Osteocyte (in vitro differentiated cells): ENCODE measurements around the gene MCM7. TPM values are rescaled to one million over a fixed set of nuclear protein-coding genes. Genes with fewer than 3 reads are reported as not detected.

Experiments used
- DNase-seq: peaks from one replicate; pipeline ENCODE4 v3.0.0; 2021; ENCODE audit warnings: mixed read lengths; ENCODE audit not compliant: unreplicated experiment; ENCODE audit errors: extremely low spot score
- H3K27ac Mint-ChIP-seq: one replicate; pipeline ENCODE4 v1.8.0; 2021; ENCODE audit warnings: mild to moderate bottlenecking, mixed read lengths; ENCODE audit not compliant: unreplicated experiment
- H3K27me3 Mint-ChIP-seq: one replicate; pipeline ENCODE4 v1.8.0; 2021; ENCODE audit warnings: mixed read lengths; ENCODE audit not compliant: unreplicated experiment
- H3K36me3 Mint-ChIP-seq: one replicate; pipeline ENCODE4 v1.8.0; 2021; ENCODE audit warnings: mixed read lengths; ENCODE audit not compliant: unreplicated experiment
- H3K4me1 Mint-ChIP-seq: one replicate; pipeline ENCODE4 v1.8.0; 2021; ENCODE audit warnings: mixed read lengths; ENCODE audit not compliant: unreplicated experiment
- H3K4me3 Mint-ChIP-seq: one replicate; pipeline ENCODE4 v1.8.0; 2021; ENCODE audit warnings: mild to moderate bottlenecking, moderate library complexity, mixed read lengths; ENCODE audit not compliant: unreplicated experiment
- H3K9me3 Mint-ChIP-seq: one replicate; pipeline ENCODE4 v1.8.0; 2021; ENCODE audit warnings: mixed read lengths; ENCODE audit not compliant: unreplicated experiment
- total RNA-seq: library from RNA; stranded (reverse); gene quantifications from 2 replicates; pipeline ENCODE4 v1.2.1, GENCODE V29; 2021
- TF ChIP-seq, protein P1 (sequence below): fragments of 200-600 bp; sonication (generic); IDR thresholded peaks from 2 replicates; pipeline ENCODE4 v1.5.0; 2021; ENCODE audit warnings: antibody characterized with exemption, mild to moderate bottlenecking, moderate library complexity

Gene MCM7
- total RNA-seq, 1 donor from 2014 or later = 77.8 TPM

DNA sequence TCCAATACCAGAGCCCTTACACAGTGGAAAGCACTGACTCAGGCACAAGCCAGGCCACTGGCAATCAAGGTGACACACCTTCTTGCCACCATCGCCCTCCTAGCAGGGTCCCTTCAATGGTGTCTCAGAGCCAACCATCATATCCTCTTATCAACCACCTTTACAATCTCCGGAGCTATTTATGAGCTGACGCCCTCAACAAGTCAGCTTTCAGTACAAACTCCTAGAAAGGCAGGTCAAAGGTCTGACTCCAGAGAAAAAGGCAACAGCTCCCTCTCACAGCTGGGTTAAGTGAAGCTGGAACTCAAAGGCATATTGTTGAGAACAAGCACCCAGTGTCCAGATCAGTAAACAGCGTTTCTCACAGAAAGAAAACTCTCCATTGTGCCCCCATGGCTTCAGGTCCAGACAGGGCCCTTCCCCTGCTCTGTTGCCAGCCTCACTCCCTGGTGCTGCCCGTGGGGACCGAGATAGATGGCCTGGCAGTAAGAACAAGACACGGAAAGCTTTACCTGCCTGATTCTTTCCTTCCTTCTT, 22.1 kb downstream of the MCM7 start:
- Mint-ChIP-seq H3K27ac (peak overlapping the region; percentile 57), H3K9me3 (no peaks in the 10 kb centered on the region)
- TF ChIP-seq, protein P1, sequence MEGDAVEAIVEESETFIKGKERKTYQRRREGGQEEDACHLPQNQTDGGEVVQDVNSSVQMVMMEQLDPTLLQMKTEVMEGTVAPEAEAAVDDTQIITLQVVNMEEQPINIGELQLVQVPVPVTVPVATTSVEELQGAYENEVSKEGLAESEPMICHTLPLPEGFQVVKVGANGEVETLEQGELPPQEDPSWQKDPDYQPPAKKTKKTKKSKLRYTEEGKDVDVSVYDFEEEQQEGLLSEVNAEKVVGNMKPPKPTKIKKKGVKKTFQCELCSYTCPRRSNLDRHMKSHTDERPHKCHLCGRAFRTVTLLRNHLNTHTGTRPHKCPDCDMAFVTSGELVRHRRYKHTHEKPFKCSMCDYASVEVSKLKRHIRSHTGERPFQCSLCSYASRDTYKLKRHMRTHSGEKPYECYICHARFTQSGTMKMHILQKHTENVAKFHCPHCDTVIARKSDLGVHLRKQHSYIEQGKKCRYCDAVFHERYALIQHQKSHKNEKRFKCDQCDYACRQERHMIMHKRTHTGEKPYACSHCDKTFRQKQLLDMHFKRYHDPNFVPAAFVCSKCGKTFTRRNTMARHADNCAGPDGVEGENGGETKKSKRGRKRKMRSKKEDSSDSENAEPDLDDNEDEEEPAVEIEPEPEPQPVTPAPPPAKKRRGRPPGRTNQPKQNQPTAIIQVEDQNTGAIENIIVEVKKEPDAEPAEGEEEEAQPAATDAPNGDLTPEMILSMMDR = no peak

DNA sequence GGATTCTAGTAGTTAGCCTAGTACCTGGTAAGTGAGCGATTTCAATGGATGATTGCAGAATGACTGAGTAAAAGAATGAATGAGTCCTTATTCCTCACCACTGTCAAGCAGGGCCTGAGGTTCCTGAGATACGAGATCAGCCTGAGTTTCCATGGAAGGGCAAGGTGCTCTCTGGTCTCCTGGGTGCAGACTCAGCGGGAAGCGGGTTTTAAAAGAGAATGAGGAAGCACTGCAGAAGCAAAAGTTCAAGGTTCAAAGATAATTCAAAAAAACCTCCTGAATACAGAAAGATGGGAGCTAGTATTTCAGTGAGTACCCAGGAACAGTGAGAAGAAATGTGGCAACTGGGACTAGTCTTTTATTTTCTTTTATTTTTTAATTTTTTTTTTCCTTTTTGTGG, 24.0 kb downstream of the MCM7 start:
- peaks cover 55% of the 10 kb centered on the region for H3K36me3 Mint-ChIP-seq
- no peaks in the 10 kb centered on the region for H3K27me3 Mint-ChIP-seq
- peaks cover 3% of the 10 kb centered on the region for H3K9me3 Mint-ChIP-seq
- peaks cover 27% of the 10 kb centered on the region for H3K4me1 Mint-ChIP-seq
- TF ChIP-seq, protein P1 = no peak
- no peak overlapping the region for H3K4me3 Mint-ChIP-seq
- no peak overlapping the region for H3K27ac Mint-ChIP-seq
- no peak for DNase-seq

More for the DNA sequence above, 22.1 kb downstream of the MCM7 start:
- peaks cover 30% of the 10 kb centered on the region for H3K4me1 Mint-ChIP-seq
- peaks cover 38% of the 10 kb centered on the region for H3K36me3 Mint-ChIP-seq
- DNase-seq = no peak
- no peaks in the 10 kb centered on the region for H3K27me3 Mint-ChIP-seq
- peak overlapping the region; percentile 30 for H3K4me3 Mint-ChIP-seq

DNA sequence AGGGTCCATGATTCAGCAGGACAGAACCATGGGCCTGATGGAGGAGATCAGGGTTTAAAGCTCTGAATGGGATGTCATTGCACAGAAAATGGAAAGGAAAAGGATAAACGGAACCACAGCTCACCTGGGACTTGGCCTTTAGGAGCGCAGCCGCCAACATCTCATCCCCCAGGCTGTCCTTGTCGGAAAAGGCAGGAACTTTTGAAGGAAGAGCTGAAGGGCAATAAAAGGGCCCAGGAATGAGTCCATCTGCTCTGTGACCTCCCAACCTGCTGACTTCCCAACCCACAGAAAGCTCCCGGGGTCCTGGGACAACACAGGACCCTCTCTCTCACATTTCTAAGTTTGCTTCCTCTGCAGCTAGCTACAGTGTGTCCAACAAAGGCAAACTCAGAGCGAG, 25.8 kb downstream of the MCM7 start:
- DNase-seq = no peak
- Mint-ChIP-seq H3K36me3 (peaks cover 73% of the 10 kb centered on the region), H3K4me1 (peaks cover 18% of the 10 kb centered on the region), H3K27ac (no peak overlapping the region), H3K27me3 (no peaks in the 10 kb centered on the region), H3K9me3 (peaks cover 15% of the 10 kb centered on the region), H3K4me3 (no peak overlapping the region)
- TF ChIP-seq, protein P1 = no peak

DNA sequence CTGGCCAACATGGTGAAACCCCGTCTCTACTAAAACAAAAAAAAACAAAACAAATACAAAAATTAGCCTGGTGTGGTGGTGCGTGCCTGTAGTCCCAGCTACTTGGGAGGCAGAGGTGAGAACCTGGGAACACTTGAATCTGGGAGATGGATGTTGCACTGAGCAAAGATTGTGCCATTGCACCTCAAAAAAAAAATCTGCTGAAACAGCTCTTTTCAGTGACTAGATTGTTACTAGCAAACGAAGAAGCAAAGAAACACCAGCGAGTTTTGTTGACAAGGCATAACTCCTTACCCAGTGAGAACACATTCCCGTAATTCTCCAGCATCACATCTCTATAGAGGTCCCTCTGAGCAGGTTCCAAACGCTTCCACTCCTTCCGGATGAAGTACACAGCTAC, 26.4 kb downstream of the MCM7 start:
- H3K27ac Mint-ChIP-seq = no peak overlapping the region
- peaks cover 15% of the 10 kb centered on the region for H3K9me3 Mint-ChIP-seq
- DNase-seq = no peak
- H3K4me3 Mint-ChIP-seq = no peak overlapping the region
- peaks cover 79% of the 10 kb centered on the region for H3K36me3 Mint-ChIP-seq
- H3K27me3 Mint-ChIP-seq = no peaks in the 10 kb centered on the region
- peaks cover 13% of the 10 kb centered on the region for H3K4me1 Mint-ChIP-seq
- TF ChIP-seq, protein P1 = no peak

DNA sequence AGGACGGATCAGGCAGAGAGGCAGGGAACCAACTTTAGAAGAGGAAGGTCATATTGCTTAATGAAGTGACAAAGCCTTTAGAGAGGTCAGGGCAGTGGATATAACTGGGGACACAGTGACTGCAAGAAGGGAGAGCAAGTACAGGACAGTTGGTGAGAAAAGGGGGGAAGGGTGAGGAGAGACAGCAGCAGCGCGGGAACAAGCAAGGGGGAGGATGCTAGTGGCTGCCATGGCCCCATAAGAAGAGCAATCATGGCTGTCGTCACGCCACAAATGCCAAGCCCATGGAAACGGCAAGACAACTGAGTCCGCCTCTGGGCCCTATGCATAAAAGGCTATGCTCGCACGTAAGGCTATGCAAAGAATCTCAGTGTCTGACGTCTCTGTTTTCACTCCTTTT, 28.7 kb downstream of the MCM7 start:
- TF ChIP-seq, protein P1 = no peak
- Mint-ChIP-seq H3K9me3 (peaks cover 15% of the 10 kb centered on the region), H3K27me3 (no peaks in the 10 kb centered on the region), H3K4me1 (no peaks in the 10 kb centered on the region), H3K36me3 (peaks cover 77% of the 10 kb centered on the region), H3K27ac (no peak overlapping the region), H3K4me3 (no peak overlapping the region)
- no peak for DNase-seq
